ENCODE measurements around the gene TNXB.

TNXB gene

GRCh38 chr6:32152769-32153563 is 43.8 kb upstream of the TNXB start:
- H3K36me3 ChIP-seq = peaks cover 10 to 36% (median 19%) of the 10 kb centered on the region in 3 donors
- no peaks in the 10 kb centered on the region for H3K27me3 ChIP-seq
- peak overlapping the region; percentile 67 to 81 for H3K4me3 ChIP-seq
- TF ChIP-seq, protein P1, sequence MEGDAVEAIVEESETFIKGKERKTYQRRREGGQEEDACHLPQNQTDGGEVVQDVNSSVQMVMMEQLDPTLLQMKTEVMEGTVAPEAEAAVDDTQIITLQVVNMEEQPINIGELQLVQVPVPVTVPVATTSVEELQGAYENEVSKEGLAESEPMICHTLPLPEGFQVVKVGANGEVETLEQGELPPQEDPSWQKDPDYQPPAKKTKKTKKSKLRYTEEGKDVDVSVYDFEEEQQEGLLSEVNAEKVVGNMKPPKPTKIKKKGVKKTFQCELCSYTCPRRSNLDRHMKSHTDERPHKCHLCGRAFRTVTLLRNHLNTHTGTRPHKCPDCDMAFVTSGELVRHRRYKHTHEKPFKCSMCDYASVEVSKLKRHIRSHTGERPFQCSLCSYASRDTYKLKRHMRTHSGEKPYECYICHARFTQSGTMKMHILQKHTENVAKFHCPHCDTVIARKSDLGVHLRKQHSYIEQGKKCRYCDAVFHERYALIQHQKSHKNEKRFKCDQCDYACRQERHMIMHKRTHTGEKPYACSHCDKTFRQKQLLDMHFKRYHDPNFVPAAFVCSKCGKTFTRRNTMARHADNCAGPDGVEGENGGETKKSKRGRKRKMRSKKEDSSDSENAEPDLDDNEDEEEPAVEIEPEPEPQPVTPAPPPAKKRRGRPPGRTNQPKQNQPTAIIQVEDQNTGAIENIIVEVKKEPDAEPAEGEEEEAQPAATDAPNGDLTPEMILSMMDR (IDR thresholded peaks at IDR 0.05) = no peak
- intact Hi-C loops (cut with DNase I; ENCODE audit: low total_unique reads) = loop anchor here (5.0 kb wide), 1 partner anchor 66 kb away; no protein-coding TSS in a partner anchor
- peak overlapping the region; percentile 92 to 98 for H3K27ac ChIP-seq
- peaks cover 0 to 49% (median 39%) of the 10 kb centered on the region in 4 donors for H3K4me1 ChIP-seq
- DNase-seq = peak in 1 of 2 donors; percentile 46
- no peaks in the 10 kb centered on the region for H3K9me3 ChIP-seq

GRCh38 chr6:32151863-32152768 is 43.0 kb upstream of the TNXB start, which contains the start of gene PRRT1:
TSS of gene PRRT1 (minus strand) at chr6:32151939. CDS start at chr6:32151827, 112 bp downstream.
- intact Hi-C loops (cut with DNase I; ENCODE audit: low total_unique reads) = loop anchor here (5.0 kb wide), 1 partner anchor 65 kb away; no protein-coding TSS in a partner anchor
- Histone ChIP-seq H3K9me3 (no peaks in the 10 kb centered on the region), H3K27me3 (no peaks in the 10 kb centered on the region), H3K36me3 (peaks cover 4 to 27% (median 11%) of the 10 kb centered on the region in 3 donors), H3K4me3 (peak within 1 kb of the TSS; percentile 67 to 81), H3K27ac (peak within 1 kb of the TSS; percentile 92 to 98), H3K4me1 (peaks cover 0 to 49% (median 39%) of the 10 kb centered on the region in 4 donors)
- TF ChIP-seq, protein P1 (IDR thresholded peaks at IDR 0.05) = no peak
- no peak for DNase-seq

- H3K36me3 ChIP-seq = peaks cover 4 to 19% (median 11%) of the 10 kb centered on the region in 3 donors
- intact Hi-C loops (cut with DNase I; ENCODE audit: low total_unique reads) = loop anchor here (5.0 kb wide), 1 partner anchor 64 kb away; no protein-coding TSS in a partner anchor
- peak overlapping the region; percentile 67 to 81 for H3K4me3 ChIP-seq
- peaks cover 0 to 49% (median 39%) of the 10 kb centered on the region in 4 donors for H3K4me1 ChIP-seq
- H3K27me3 ChIP-seq = no peaks in the 10 kb centered on the region
- DNase-seq = no peak
- no peaks in the 10 kb centered on the region for H3K9me3 ChIP-seq
- H3K27ac ChIP-seq = peak overlapping the region; percentile 92 to 98
- TF ChIP-seq, protein P1 (IDR thresholded peaks at IDR 0.05) = no peak
These were observed 42.2 kb upstream of the TNXB start for GRCh38 chr6:32151181-32151862.

DNA sequence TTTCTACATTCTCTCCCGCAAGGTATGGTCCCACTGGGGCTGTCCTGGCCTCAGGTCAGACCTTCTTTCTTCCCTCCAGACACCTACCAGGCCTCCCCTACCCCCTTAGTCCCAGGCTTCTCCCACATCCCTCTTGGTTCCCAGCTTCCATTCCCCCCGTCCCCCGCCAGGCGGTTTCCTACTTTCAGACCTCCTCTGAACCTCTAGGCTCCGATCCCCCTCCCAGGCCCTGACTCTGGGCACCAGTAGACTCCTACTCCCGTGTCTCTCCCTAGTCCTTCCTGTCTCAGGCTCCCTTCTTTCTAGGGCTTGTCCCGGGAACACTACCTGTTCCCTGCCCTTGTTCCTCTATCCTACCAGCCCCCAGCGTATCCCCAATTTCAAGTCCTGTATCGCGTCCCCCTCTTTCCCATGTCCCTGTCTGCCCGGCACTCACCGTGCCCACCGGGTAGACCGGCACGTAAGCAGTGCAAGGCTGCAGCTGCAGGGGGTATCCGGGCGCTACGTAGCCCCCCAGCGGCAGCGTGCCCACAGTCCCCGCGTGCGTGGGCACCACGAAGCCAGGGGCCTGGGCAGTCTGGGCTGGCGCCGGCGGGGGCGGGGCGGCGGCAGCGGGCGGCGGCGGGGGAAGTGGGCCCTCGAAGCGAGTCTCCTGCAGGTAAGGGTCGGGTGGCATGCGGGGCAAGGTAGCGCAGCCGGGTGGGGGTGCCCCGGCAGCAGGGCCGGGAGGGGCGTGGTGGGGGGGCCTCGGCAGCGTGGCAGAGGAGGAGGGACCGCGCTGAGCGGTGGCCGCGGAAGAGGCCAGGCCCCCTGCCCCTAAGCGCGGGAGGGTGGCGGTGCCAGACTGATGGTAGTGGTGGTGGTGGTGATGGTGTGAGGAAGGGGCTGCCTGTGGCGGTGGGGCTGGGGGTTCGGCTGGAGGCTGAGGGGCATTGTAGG is 41.1 kb upstream of the TNXB start:
- DNase-seq = no peak
- Histone ChIP-seq H3K27ac (peak overlapping the region; percentile 5 to 98), H3K4me3 (peak overlapping the region; percentile 67 to 81), H3K9me3 (no peaks in the 10 kb centered on the region), H3K27me3 (no peaks in the 10 kb centered on the region), H3K4me1 (peaks cover 0 to 39% (median 33%) of the 10 kb centered on the region in 4 donors), H3K36me3 (peaks cover 4 to 11% (median 11%) of the 10 kb centered on the region in 3 donors)
- TF ChIP-seq, protein P1 (IDR thresholded peaks at IDR 0.05) = no peak
- intact Hi-C loops (cut with DNase I; ENCODE audit: low total_unique reads) = loop anchor here (5.0 kb wide), 1 partner anchor 63 kb away; no protein-coding TSS in a partner anchor

Data from tibial artery (tissue), 4 donors.